Stomach (tissue), 4 donors: ENCODE measurements around the gene MYBPC1.

Experiments
- POLR2A ChIP-seq, 4 donors: fragments of 450-650 bp; IDR thresholded peaks; one replicate each; pipeline ENCODE4 v1.6.1; 2016; ENCODE audit warnings: antibody characterized with exemption in 4 of 4, control low read depth in 2 of 4, mild to moderate bottlenecking in 1 of 4, moderate library complexity in 1 of 4
- TF ChIP-seq, protein P1 (sequence below), 7 experiments: fragments of 450-650 bp in 4 of 7; fragments of 200-600 bp in 3 of 7; sonication (generic) in 3 of 7; IDR thresholded peaks; one replicate each; pipeline ENCODE4 v1.5.1; 2016 to 2019; ENCODE audit warnings: antibody characterized with exemption in 7 of 7, control low read depth in 2 of 7, mild to moderate bottlenecking in 1 of 7

DNA sequence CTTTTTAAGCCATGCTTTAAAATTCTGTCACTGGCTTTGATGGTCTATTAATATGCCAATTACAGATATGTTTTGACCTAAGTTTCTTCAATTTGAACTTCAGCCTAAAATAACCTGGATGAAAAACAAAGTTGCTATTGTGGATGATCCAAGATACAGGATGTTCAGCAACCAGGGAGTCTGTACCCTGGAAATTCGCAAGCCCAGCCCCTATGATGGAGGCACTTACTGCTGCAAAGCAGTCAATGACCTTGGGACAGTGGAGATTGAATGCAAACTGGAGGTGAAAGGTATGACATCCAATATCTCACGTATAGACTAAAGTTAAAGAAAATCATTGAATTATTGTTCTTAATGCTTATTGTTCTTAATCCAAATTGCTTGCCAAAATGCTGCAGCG lies 85.5 kb downstream of the MYBPC1 start:
- TF ChIP-seq, protein P1, sequence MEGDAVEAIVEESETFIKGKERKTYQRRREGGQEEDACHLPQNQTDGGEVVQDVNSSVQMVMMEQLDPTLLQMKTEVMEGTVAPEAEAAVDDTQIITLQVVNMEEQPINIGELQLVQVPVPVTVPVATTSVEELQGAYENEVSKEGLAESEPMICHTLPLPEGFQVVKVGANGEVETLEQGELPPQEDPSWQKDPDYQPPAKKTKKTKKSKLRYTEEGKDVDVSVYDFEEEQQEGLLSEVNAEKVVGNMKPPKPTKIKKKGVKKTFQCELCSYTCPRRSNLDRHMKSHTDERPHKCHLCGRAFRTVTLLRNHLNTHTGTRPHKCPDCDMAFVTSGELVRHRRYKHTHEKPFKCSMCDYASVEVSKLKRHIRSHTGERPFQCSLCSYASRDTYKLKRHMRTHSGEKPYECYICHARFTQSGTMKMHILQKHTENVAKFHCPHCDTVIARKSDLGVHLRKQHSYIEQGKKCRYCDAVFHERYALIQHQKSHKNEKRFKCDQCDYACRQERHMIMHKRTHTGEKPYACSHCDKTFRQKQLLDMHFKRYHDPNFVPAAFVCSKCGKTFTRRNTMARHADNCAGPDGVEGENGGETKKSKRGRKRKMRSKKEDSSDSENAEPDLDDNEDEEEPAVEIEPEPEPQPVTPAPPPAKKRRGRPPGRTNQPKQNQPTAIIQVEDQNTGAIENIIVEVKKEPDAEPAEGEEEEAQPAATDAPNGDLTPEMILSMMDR (IDR thresholded peaks at IDR 0.05): no peak
- TF ChIP-seq POLR2A (IDR thresholded peaks at IDR 0.05): no peak
